Measurements from ENCODE around the gene RFX1.
"Not testable (repeated sequence)": the region's sequence is repeated elsewhere in the genome, so short reads cannot be mapped to it uniquely, and the experiment has no call there.

Gene RFX1

GRCh38 chr19:13932911-13933393 lies 73.2 kb downstream of the RFX1 start:
- DNase-seq: no peak

GRCh38 chr19:13932149-13932637 lies 73.9 kb downstream of the RFX1 start:
- DNase-seq: no peak

DNA sequence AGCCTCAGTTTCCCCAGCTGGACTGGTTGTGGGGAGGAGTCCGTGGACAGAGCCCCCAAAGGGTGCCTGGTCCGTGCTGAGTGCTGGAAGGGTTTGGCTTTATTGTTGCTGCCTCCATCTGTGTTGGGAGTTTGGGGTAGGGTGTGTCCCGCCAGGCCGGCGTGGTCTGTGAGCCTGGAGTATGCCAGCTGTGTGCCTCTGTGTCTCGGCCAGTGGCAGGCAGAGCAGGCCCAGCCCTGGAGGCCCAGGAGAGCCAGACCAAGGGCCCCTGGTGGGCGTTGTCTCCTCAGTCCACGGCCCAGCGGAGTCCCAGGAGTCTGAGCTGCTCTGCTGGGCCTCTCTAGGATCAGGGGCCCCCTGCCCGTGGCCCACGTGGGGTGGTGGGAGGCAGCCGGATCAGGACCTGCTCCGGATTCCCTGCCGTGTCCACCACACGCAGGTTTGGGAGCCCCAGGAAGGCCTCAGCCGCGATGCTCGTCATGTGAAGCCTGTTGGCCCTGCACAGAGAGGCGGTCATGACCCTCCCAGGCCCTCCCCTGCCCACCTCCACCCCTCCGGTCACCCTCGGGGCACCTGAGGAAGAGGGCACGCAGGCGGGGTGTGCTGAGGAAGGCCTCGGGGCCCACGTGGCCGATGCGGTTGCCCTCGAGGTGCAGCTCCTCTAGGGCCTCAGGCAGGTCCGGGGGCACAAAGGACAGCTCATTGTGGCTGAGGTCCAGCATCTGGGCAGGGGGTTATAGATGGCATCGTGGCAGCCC lies 74.5 kb downstream of the RFX1 start:
- no peak for DNase-seq

DNA sequence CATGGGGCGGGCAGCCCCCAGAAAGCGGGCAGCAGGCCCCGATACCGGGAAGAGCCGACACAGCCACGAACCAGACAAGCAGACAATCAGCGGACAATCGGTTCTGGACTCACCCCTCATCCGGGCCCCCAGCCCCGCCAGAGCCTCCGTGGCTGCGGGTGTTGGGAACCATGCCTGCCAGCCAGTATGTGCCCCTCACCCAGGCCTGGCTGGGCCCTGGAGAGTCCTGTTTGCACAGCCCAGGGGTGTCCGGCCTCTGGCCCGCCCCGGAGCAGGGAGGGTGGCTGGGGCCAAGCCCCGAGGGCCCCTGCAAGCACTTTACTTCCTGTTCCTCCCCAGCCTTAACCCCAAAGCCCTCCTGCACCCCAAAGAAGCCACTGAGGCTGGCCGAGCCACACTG lies 75.7 kb downstream of the RFX1 start:
- DNase-seq: no peak

DNA sequence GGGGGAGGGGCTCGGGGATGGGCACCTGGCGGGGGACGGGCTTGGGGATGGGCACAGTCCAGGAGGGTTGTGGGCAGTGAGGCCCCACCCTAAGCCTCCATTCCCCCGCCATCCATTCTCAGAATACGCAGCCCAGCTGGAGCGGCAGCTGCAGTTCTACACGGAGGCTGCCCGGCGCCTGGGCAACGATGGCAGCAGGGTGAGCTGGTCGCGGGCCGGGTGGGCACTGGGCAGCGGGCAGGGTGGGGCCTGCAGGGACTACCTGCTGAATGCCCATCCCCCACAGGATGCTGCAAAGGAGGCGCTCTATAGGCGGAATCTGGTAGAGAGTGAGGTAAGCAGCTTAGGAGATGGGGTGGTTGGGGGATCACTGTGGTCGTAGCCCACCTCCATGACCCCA lies 76.2 kb downstream of the RFX1 start:
- DNase-seq: no peak

DNA sequence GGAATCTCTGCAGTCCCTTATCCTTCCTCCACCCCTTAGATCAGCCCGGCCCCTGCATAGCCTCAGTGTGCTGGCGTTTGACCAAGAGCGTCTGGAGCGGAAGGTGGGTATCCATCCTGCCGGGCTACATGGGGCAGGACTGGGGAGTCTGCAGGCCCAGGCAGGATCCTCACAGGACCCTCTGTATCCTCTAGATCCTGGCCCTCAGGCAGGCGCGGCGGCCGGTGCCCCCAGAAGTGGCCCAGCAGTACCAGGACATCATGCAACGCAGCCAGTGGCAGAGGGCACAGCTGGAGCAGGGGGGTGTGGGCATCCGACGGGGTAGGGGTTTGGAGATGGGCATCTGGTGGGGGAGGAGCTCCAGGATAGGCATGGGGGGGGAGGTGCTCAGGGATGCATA lies 76.8 kb downstream of the RFX1 start:
- no peak for DNase-seq

DNA sequence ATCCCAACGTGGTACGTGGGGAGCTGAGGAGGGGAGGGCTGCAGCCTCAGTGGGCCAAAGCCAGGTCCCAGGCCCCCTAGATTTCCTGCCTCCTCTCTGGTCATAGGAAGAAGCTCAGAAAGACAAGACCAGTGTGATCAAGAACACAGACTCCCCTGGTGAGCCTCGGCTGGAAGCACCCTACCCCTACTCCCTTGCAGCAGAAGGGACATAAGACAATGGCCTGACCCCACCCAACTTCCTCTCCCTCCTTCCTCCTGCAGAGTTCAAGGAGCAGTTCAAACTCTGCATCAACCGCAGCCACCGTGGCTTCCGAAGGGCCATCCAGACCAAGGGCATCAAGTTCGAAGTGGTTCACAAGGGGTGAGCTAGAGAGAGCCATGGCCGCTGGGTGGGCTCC lies 79.4 kb downstream of the RFX1 start:
- no peak for DNase-seq

DNA sequence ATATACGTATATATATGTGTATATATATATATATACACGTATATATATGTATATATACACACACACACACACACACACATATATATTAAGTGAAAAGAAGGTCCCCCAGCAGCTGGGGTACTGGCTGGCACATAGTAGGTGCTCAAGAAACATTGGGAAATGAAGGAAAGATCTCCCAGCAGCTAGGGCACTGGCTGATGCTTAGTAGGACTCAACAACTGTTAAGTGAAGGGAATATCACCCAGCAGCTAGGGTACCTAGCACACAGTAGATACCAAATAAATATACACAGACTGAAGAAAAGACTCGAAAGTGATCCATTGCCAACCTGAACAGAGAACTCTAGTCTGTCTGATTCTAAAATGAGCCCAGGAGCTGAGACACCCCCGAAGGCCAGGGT lies 80.1 kb downstream of the RFX1 start:
- no peak for DNase-seq

- no peak for DNase-seq
Measured at GRCh38 chr19:13923194-13923987, 82.7 kb downstream of the RFX1 start.

DNA sequence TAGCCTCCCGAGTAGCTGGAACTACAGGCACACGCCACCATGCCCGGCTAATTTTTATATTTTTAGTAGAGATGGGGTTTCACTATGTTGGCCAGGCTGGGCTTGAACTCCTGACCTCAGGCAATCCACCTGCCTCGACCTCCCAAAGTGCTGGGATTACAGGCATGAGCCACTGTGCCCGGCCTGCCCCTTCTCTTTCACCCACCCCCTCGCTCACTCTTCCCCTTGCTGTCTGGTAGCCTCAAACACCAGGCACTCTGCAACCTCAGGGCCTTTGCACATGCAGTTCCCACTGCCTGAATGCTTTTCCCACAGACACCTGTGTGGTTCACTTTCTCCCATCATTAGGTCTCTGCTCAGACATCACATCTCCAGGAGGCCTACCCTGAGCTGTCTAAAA lies 84.0 kb downstream of the RFX1 start:
- not testable (repeated sequence) for DNase-seq

- no peak for DNase-seq
Measured at GRCh38 chr19:13920940-13921747, 85.0 kb downstream of the RFX1 start.

GRCh38 chr19:13920524-13920923 lies 85.6 kb downstream of the RFX1 start:
- no peak for DNase-seq

- DNase-seq: no peak
Measured at GRCh38 chr19:13918726-13919411, 87.3 kb downstream of the RFX1 start.

DNA sequence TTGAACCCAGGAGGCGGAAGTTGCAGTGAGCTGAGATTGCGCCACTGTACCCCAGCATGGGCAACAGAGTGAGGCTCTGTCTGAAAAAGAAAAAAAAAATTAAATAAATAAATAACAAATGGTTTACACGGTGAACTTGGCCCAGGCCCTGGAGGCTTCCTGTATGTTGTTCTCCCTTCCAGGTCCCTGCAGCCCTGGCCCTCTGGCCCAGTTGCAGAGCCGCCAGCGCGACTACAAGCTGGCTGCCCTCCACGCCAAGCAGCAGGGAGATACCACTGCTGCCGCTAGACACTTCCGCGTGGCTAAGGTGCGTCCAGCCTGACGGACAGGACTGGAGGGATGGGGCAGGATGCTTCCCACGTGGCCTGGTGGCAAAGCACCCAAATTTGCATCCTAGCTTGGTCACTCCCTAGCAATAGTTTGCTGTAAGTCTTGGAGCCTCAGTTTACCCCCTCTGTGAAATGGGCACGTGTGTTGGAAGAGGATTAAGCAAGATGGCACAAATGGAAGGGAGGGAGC lies 88.2 kb downstream of the RFX1 start:
- no peak for DNase-seq

DNA sequence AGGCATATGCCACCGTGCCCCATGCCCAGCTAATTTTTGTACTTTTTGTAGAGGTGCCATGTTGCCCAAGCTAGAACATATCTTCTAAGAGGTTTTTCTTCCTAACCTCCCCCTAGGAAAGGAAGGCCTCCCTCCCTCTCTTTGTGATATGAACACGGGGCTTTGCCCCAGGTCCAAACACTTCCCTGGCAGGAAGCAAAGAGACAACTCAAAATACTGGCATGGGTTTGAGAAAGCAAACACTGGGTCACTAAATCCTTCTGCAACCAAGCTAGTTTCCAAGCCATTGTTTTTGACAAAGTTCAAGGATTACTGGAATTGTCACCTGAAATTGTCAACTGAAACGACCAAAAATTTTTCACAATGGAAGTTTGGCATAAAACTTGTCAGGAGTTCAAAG lies 91.3 kb downstream of the RFX1 start:
- DNase-seq: no peak

DNA sequence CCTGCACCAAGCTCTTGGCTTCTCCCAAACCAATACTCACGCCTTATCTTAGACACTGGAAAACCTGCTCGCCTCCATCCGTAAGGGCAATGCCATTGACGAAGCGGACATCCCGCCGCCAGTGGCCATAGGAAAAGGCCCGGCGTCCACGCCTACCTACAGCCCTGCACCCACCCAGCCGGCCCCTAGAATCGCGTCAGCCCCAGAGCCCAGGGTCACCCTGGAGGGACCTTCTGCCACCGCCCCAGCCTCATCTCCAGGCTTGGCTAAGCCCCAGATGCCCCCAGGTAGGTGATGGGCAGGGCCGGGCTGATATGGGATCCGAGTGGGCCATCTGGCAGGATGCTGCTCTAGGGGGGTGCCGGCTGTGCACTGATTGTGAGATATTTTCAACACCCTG lies 92.8 kb downstream of the RFX1 start:
- no peak for DNase-seq
